Ovary (tissue), 9 donors: ENCODE measurements around the gene IQGAP2. TPM values are rescaled to one million over a fixed set of nuclear protein-coding genes. Genes with fewer than 3 reads are reported as not detected.

ENCODE experiments used
- DNase-seq, 5 donors: peaks; one replicate each; pipeline ENCODE4 v3.0.0-alpha.2; 2019 to 2020
- H3K27ac ChIP-seq, 2 donors: fragments of 200-600 bp; one replicate each; pipeline versions ENCODE4 v1.5.1 to v1.8.0; 2019 to 2022
- H3K27me3 ChIP-seq: fragments of 200-600 bp; one replicate; pipeline ENCODE4 v1.8.0; 2022
- H3K36me3 ChIP-seq: fragments of 200-600 bp; sonication (generic); one replicate; pipeline ENCODE4 v1.5.1; 2019
- H3K4me1 ChIP-seq: one replicate; pipeline ENCODE4 v1.8.1; 2013; ENCODE audit warnings: mild to moderate bottlenecking, moderate library complexity; ENCODE audit not compliant: insufficient read depth
- H3K4me3 ChIP-seq: fragments of 200-600 bp; sonication (generic); one replicate; pipeline ENCODE4 v1.5.1; 2017
- H3K9me3 ChIP-seq, 2 donors: fragments of 200-600 bp in 1 of 2; sonication (generic) in 1 of 2; one replicate each; pipeline versions ENCODE4 v1.5.1 to v1.8.1; 2013 to 2019; ENCODE audit warnings: mild to moderate bottlenecking in 1 of 2, moderate library complexity in 1 of 2
- CTCF ChIP-seq, 3 donors: fragments of 450-650 bp in 2 of 3; fragments of 200-600 bp in 1 of 3; IDR thresholded peaks; one replicate each; pipeline versions ENCODE4 v1.5.1 to v1.8.0; 2016 to 2022; ENCODE audit warnings: antibody characterized with exemption in 3 of 3, mild to moderate bottlenecking in 1 of 3
- EP300 ChIP-seq: sonication (generic); formaldehyde crosslinking; IDR thresholded peaks from one replicate; pipeline ENCODE4 v1.6.1; 2017; ENCODE audit warnings: antibody characterized with exemption
- POLR2A ChIP-seq: fragments of 450-650 bp; IDR thresholded peaks from one replicate; pipeline ENCODE4 v1.6.1; 2017; ENCODE audit warnings: antibody characterized with exemption, mild to moderate bottlenecking, moderate library complexity
- WGBS, 3 donors: extraction: QIAGEN DNeasy Blood & Tissue Kit in 1 of 3; methylation state at CpG; one replicate each; pipeline versions ENCODE4 v1.1.5 to v1.1.7; 2013 to 2017; 5-methylcytosine and 5-hydroxymethylcytosine counted together
- intact Hi-C, 4 donors: fragments of 100-400 bp; cut with DNase I; formaldehyde crosslinking; loops; one replicate each; pipeline versions ENCODE4 v1.11.0 to v1.15.1; 2022 to 2023
- polyA plus RNA-seq, 2 donors: library from polyadenylated mRNA; stranded (reverse); fragments of 200-250 nt in 1 of 2; fragments of 350-450 nt in 1 of 2; fragmentation: Illumina TruSeq in 1 of 2; extraction: RNeasy Lipid Tissue Mini Kit (QIAGEN cat#74804) in 1 of 2; gene quantifications; one replicate each; pipeline ENCODE4 v1.2.3, GENCODE V29; 2013 to 2014
- total RNA-seq, 7 donors: library from RNA; depleted of rRNA in 2 of 7; stranded (reverse); fragments of >200 nt in 2 of 7; fragmentation: NEBNext Ultra II Directional in 3 of 7; extraction: Animal tissue kit (Norgen Biotek cat#: 25700) in 3 of 7; gene quantifications; one replicate each; pipeline versions ENCODE4 v1.1.0 to v1.2.4, GENCODE V29; 2016 to 2023
- donor health status: DM: no; HTN: no; CAD: no; lungs with moderate emphysema.
- donor health status: DM: no; HTN: no; CAD: no.
- donor health status: Bipolar disorder and iron deficiency.
- donor health status: DM: yes; HTN: yes; CAD: no.
- donor health status: DM: no; HTN: no; CAD: no.
- donor health status: DM: yes; HTN: yes; CAD: no.

IQGAP2 gene
- total and polyA plus RNA-seq, 9 donors, result 8.6 to 27.6 (median 13.9) TPM

GRCh38 chr5:76529464-76530344 is 126.6 kb downstream of the IQGAP2 start:
- H3K4me3 ChIP-seq, result no peak overlapping the region
- H3K9me3 ChIP-seq, result no peaks in the 10 kb centered on the region
- no peak overlapping the region for H3K27ac ChIP-seq
- TF ChIP-seq POLR2A, result no peak
- no peak for DNase-seq
- H3K4me1 ChIP-seq, result no peaks in the 10 kb centered on the region
- H3K36me3 ChIP-seq, result no peaks in the 10 kb centered on the region
- H3K27me3 ChIP-seq, result no peaks in the 10 kb centered on the region
- 89 to 96% (median 92%) methylated on average over 10 of the region's 10 CpGs for WGBS, 3 donors
- intact Hi-C loops, result no loop called here

GRCh38 chr5:76532052-76532451 is 129.0 kb downstream of the IQGAP2 start:
- Histone ChIP-seq H3K27me3 (no peaks in the 10 kb centered on the region), H3K4me3 (no peak overlapping the region), H3K9me3 (no peaks in the 10 kb centered on the region), H3K36me3 (no peaks in the 10 kb centered on the region), H3K4me1 (no peaks in the 10 kb centered on the region), H3K27ac (no peak overlapping the region)
- 93 to 94% (median 94%) methylated on average over 3 of the region's 3 CpGs for WGBS, 3 donors
- intact Hi-C loops, result no loop called here
- DNase-seq, result no peak
- TF ChIP-seq CTCF (IDR thresholded peaks at IDR 0.05) (no peak), POLR2A (no peak), EP300 (no peak)

- TF ChIP-seq EP300, result no peak
- no peak for TF ChIP-seq POLR2A
- TF ChIP-seq CTCF (IDR thresholded peaks at IDR 0.05), result no peak
- Histone ChIP-seq H3K9me3 (no peaks in the 10 kb centered on the region), H3K27ac (no peak overlapping the region), H3K36me3 (no peaks in the 10 kb centered on the region), H3K27me3 (no peaks in the 10 kb centered on the region), H3K4me3 (no peak overlapping the region), H3K4me1 (no peaks in the 10 kb centered on the region)
- DNase-seq, result no peak
- 95 to 97% (median 96%) methylated on average over 4 of the region's 4 CpGs for WGBS, 3 donors
- intact Hi-C loops, result no loop called here
Measured at GRCh38 chr5:76532973-76533372, 129.9 kb downstream of the IQGAP2 start.

- Histone ChIP-seq H3K9me3 (no peaks in the 10 kb centered on the region), H3K4me3 (no peak overlapping the region), H3K36me3 (no peaks in the 10 kb centered on the region), H3K27me3 (no peaks in the 10 kb centered on the region), H3K4me1 (no peaks in the 10 kb centered on the region), H3K27ac (no peak overlapping the region)
- no peak for TF ChIP-seq EP300
- no peak for TF ChIP-seq POLR2A
- no peak for TF ChIP-seq CTCF (IDR thresholded peaks at IDR 0.05)
- intact Hi-C loops, result no loop called here
- DNase-seq, result no peak
- WGBS, 3 donors, result 91 to 95% (median 93%) methylated on average over 4 of the region's 4 CpGs
Measured at GRCh38 chr5:76535577-76535976, 132.5 kb downstream of the IQGAP2 start.

- WGBS, 3 donors, result 18 to 38% (median 20%) methylated on average over 3 of the region's 3 CpGs
- TF ChIP-seq EP300 (no peak), CTCF (IDR thresholded peaks at IDR 0.05) (no peak), POLR2A (no peak)
- Histone ChIP-seq H3K4me3 (no peak overlapping the region), H3K27ac (no peak overlapping the region), H3K36me3 (no peaks in the 10 kb centered on the region), H3K27me3 (no peaks in the 10 kb centered on the region), H3K9me3 (no peaks in the 10 kb centered on the region), H3K4me1 (no peaks in the 10 kb centered on the region)
- intact Hi-C loops, result no loop called here
- no peak for DNase-seq
Measured at GRCh38 chr5:76537073-76537543, 134.0 kb downstream of the IQGAP2 start.
